GM23338 (cell line): ENCODE measurements around the gene TECPR2. TPM values are rescaled to one million over a fixed set of nuclear protein-coding genes. Genes with fewer than 3 reads are reported as not detected.

Source experiments
- ATAC-seq: fragments of 200-7000 bp; cut with Tn5 transposase; 3 replicates; pipeline ENCODE4 v1.9.1; 2020
- DNase-seq: peaks from one replicate; pipeline ENCODE4 v3.0.0-alpha.2; 2015; ENCODE audit warnings: low spot score
- H2AFZ ChIP-seq: fragments of 200-600 bp; sonication (generic); 2 replicates; pipeline ENCODE4 v1.8.0; 2016; ENCODE audit warnings: antibody characterized with exemption, mild to moderate bottlenecking, moderate library complexity
- H3F3A ChIP-seq: fragments of 200-600 bp; sonication (generic); replicated peaks from 2 replicates; pipeline ENCODE4 v1.8.0; 2017; ENCODE audit warnings: antibody characterized with exemption, mixed run types, low read depth
- H3K27ac ChIP-seq: fragments of 200-600 bp; sonication (generic); 2 replicates; pipeline ENCODE4 v1.6.1; 2016; ENCODE audit warnings: low read depth
- H3K27me3 ChIP-seq: fragments of 200-600 bp; sonication (generic); 2 replicates; pipeline ENCODE4 v1.8.0; 2016; ENCODE audit warnings: mild to moderate bottlenecking, mixed run types, moderate library complexity; ENCODE audit not compliant: insufficient read depth
- H3K36me3 ChIP-seq: fragments of 200-600 bp; sonication (generic); 2 replicates; pipeline ENCODE4 v1.8.0; 2016; ENCODE audit warnings: mild to moderate bottlenecking; ENCODE audit not compliant: insufficient read depth
- H3K4me1 ChIP-seq: fragments of 200-600 bp; sonication (generic); 2 replicates; pipeline ENCODE4 v1.8.0; 2016; ENCODE audit warnings: mild to moderate bottlenecking, moderate library complexity; ENCODE audit not compliant: insufficient read depth
- H3K4me2 ChIP-seq: fragments of 200-600 bp; sonication (generic); 2 replicates; pipeline ENCODE4 v1.7.1; 2017; ENCODE audit warnings: mixed run types
- H3K4me3 ChIP-seq: fragments of 200-600 bp; sonication (generic); 2 replicates; pipeline ENCODE4 v1.6.1; 2016; ENCODE audit warnings: mixed run types
- H3K79me2 ChIP-seq: fragments of 200-600 bp; sonication (generic); replicated peaks from 2 replicates; pipeline ENCODE4 v1.8.0; 2017; ENCODE audit warnings: mild to moderate bottlenecking; ENCODE audit not compliant: insufficient read depth
- H3K9me2 ChIP-seq: fragments of 200-600 bp; sonication (generic); 2 replicates; pipeline ENCODE4 v1.8.0; 2017; ENCODE audit not compliant: insufficient read depth
- H4K20me1 ChIP-seq: fragments of 200-600 bp; sonication (generic); replicated peaks from 2 replicates; pipeline ENCODE4 v1.8.0; 2017; ENCODE audit warnings: mild to moderate bottlenecking; ENCODE audit not compliant: insufficient read depth
- H3K27ac Mint-ChIP-seq: 2 replicates; pipeline ENCODE4 v1.8.0; 2020; ENCODE audit warnings: inconsistent platforms, mild to moderate bottlenecking, moderate library complexity, mixed read lengths
- H3K27me3 Mint-ChIP-seq: 3 replicates; pipeline ENCODE4 v1.8.0; 2022; ENCODE audit warnings: low read depth, mild to moderate bottlenecking, moderate library complexity, mixed read lengths, inconsistent platforms; ENCODE audit not compliant: insufficient read depth, poor library complexity
- H3K36me3 Mint-ChIP-seq: 3 replicates; pipeline ENCODE4 v1.8.0; 2021; ENCODE audit warnings: low read depth, mild to moderate bottlenecking, inconsistent platforms, moderate library complexity, mixed read lengths
- H3K4me1 Mint-ChIP-seq: 3 replicates; pipeline ENCODE4 v1.8.0; 2020; ENCODE audit warnings: mild to moderate bottlenecking, inconsistent platforms, mixed read lengths
- H3K4me3 Mint-ChIP-seq: 3 replicates; pipeline ENCODE4 v1.8.0; 2021; ENCODE audit warnings: moderate library complexity, mild to moderate bottlenecking, inconsistent platforms, mixed read lengths
- H3K9me3 Mint-ChIP-seq: 3 replicates; pipeline ENCODE4 v1.8.0; 2020; ENCODE audit warnings: moderate library complexity, mild to moderate bottlenecking, inconsistent platforms, mixed read lengths
- CREB1 ChIP-seq: fragments of 250-450 bp; sonication (Bioruptor Pico); IDR thresholded peaks from 2 replicates; pipeline ENCODE4 v1.5.0; 2020; ENCODE audit warnings: low read depth, mild to moderate bottlenecking, moderate library complexity
- CTCF ChIP-seq, 2 experiments: fragments of 200-600 bp in 1 of 2; sonication (generic) in 1 of 2; conservative IDR thresholded peaks; 2 replicates each; pipeline versions ENCODE4 v1.5.1 to v1.6.1; 2016 to 2017; ENCODE audit warnings: antibody characterized with exemption in 2 of 2, low read depth in 2 of 2, mild to moderate bottlenecking in 2 of 2, moderate library complexity in 1 of 2
- ETS1 ChIP-seq: IDR thresholded peaks from 2 replicates; pipeline ENCODE4 v1.6.1; 2016; ENCODE audit warnings: antibody characterized with exemption
- EZH2 ChIP-seq: fragments of 200-600 bp; sonication (generic); IDR thresholded peaks from one replicate; pipeline ENCODE4 v1.8.0; 2017; ENCODE audit warnings: antibody characterized with exemption, mild to moderate bottlenecking, low read depth; ENCODE audit not compliant: unreplicated experiment
- EZH2phosphoT487 ChIP-seq: fragments of 200-600 bp; sonication (generic); IDR thresholded peaks from one replicate; pipeline ENCODE4 v1.8.1; 2018; ENCODE audit warnings: antibody characterized with exemption; ENCODE audit not compliant: unreplicated experiment
- JUNB ChIP-seq: IDR thresholded peaks from one replicate; pipeline ENCODE4 v1.6.1; 2016; ENCODE audit warnings: antibody characterized with exemption; ENCODE audit not compliant: unreplicated experiment
- NANOG ChIP-seq: IDR thresholded peaks from 2 replicates; pipeline ENCODE4 v1.6.1; 2016; ENCODE audit warnings: antibody characterized with exemption, borderline replicate concordance
- POLR2AphosphoS5 ChIP-seq: IDR thresholded peaks from 2 replicates; pipeline ENCODE4 v1.6.1; 2016; ENCODE audit warnings: antibody characterized with exemption, low read depth
- STAT1 ChIP-seq: IDR thresholded peaks from one replicate; pipeline ENCODE4 v1.6.1; 2016; ENCODE audit warnings: antibody characterized with exemption; ENCODE audit not compliant: unreplicated experiment
- ZNF331 ChIP-seq: fragments of 250-450 bp; sonication (Bioruptor Pico); IDR thresholded peaks from 2 replicates; pipeline ENCODE4 v1.5.0; 2020; ENCODE audit warnings: low read depth, mild to moderate bottlenecking, moderate library complexity
- ZNF462 ChIP-seq: fragments of 250-450 bp; sonication (Bioruptor Pico); IDR thresholded peaks from 2 replicates; pipeline ENCODE4 v1.5.0; 2020; ENCODE audit warnings: mild to moderate bottlenecking, moderate library complexity
- polyA plus RNA-seq: library from polyadenylated mRNA; unstranded; fragments of >200 nt; fragmentation: Nextera tagmentation; extraction: Ambion mirVana; gene quantifications from 2 replicates; pipeline ENCODE4 v1.2.1, GENCODE V29; 2016
- total RNA-seq: library from RNA; depleted of rRNA; stranded (reverse); fragments of >200 nt; shearing (Covaris generic); gene quantifications from 2 replicates; pipeline ENCODE4 v1.2.3, GENCODE V29; 2014

The TECPR2 gene
- total and polyA plus RNA-seq, 2 experiments from 2014 or later: 4.8 to 20.5 TPM

- TF ChIP-seq ETS1 (no peak), EZH2phosphoT487 (no peak)
Measured at GRCh38 chr14:102353126-102353619, 9.6 kb upstream of the TECPR2 start (continued).

- Mint-ChIP-seq H3K27ac (no peak overlapping the region), H3K27me3 (peaks cover 2% of the 10 kb centered on the region), H3K4me3 (no peak overlapping the region), H3K4me1 (0 out of 3 replicates have a peak, but pooled peaks cover 3% of the 10 kb centered on the region), H3K36me3 (peaks cover 30% of the 10 kb centered on the region; the same call in 2 of the 3 replicates), H3K9me3 (no peaks in the 10 kb centered on the region)
- Histone ChIP-seq H4K20me1 (no peaks in the 10 kb centered on the region; the same call in 1 of the 2 replicates), H3K79me2 (no peaks in the 10 kb centered on the region; the same call in 1 of the 2 replicates), H3K36me3 (peaks cover 18% of the 10 kb centered on the region), H3K4me1 (no peaks in the 10 kb centered on the region), H3K4me3 (no peak overlapping the region), H3F3A (0 out of 2 replicates have a peak, but pooled peaks cover 7% of the 10 kb centered on the region), H3K27me3 (no peaks in the 10 kb centered on the region), H3K27ac (no peak overlapping the region), H3K9me2 (no peaks in the 10 kb centered on the region), H2AFZ (no peak overlapping the region), H3K4me2 (no peak overlapping the region)
- ATAC-seq (no peak), DNase-seq (no peak)
- no peak for TF ChIP-seq POLR2AphosphoS5
- TF ChIP-seq EZH2phosphoT487: no peak
- TF ChIP-seq JUNB: no peak
- TF ChIP-seq ZNF331 (CRISPR knock-in tag): no peak
- TF ChIP-seq STAT1: no peak
- TF ChIP-seq NANOG: no peak
- no peak for TF ChIP-seq EZH2
- no peak for TF ChIP-seq ETS1
- TF ChIP-seq CTCF (conservative IDR thresholded peaks at IDR 0.05; ENCODE audit: low read depth in 2 of 2): no peak
- no peak for TF ChIP-seq ZNF462 (CRISPR knock-in tag)
- no peak for TF ChIP-seq CREB1 (CRISPR knock-in tag)
Measured at GRCh38 chr14:102356280-102356679, 6.5 kb upstream of the TECPR2 start.
